ENCODE measurements around the gene NELL1. TPM values are rescaled to one million over a fixed set of nuclear protein-coding genes. Genes with fewer than 3 reads are reported as not detected.
A peak's percentile ranks its signal among the peaks of the same experiment; 100 is the strongest.

Gene NELL1
- total RNA-seq, 1 donor from 2014 or later = not detected

DNA sequence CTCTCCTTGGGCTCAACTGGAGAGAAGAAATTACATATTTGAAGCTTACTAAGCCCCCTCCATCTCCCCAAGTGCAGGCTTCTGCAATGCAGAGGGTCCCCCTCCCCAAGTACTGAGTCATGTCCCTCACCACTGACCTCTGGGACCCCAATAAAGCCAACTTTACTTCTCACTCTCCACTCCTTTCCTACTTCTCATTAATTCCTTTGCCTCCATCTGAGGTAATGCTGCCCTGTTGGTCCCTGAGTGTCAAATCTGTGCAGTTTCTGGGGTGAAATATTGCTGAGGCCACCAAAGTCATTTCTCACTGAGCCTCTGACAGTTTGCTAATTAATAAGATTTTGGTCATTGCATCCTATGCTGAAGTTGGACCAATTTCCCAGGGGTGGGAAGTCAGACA, 101.6 kb downstream of the NELL1 start:
- Histone ChIP-seq H3K27ac (no peak overlapping the region), H3F3A (ENCODE audit: low read depth) (no peaks in the 10 kb centered on the region), H3K9ac (no peak overlapping the region), H3K79me2 (ENCODE audit: low read depth) (no peaks in the 10 kb centered on the region), H3K36me3 (no peaks in the 10 kb centered on the region), H3K9me3 (ENCODE audit: low read depth) (no peaks in the 10 kb centered on the region), H3K4me1 (no peaks in the 10 kb centered on the region), H3K4me2 (no peak overlapping the region), H4K20me1 (ENCODE audit: low read depth) (no peaks in the 10 kb centered on the region), H3K4me3 (no peak overlapping the region), H2AFZ (replicated peaks) (no peak overlapping the region), H3K27me3 (no peaks in the 10 kb centered on the region)
- Mint-ChIP-seq H3K27ac (no peak overlapping the region), H3K9me3 (peaks cover 2% of the 10 kb centered on the region), H3K27me3 (ENCODE audit: insufficient read depth, low read depth) (peaks cover 6% of the 10 kb centered on the region), H3K4me3 (no peak overlapping the region), H3K36me3 (no peaks in the 10 kb centered on the region), H3K4me1 (peaks cover 30% of the 10 kb centered on the region)
- TF ChIP-seq, protein P1, sequence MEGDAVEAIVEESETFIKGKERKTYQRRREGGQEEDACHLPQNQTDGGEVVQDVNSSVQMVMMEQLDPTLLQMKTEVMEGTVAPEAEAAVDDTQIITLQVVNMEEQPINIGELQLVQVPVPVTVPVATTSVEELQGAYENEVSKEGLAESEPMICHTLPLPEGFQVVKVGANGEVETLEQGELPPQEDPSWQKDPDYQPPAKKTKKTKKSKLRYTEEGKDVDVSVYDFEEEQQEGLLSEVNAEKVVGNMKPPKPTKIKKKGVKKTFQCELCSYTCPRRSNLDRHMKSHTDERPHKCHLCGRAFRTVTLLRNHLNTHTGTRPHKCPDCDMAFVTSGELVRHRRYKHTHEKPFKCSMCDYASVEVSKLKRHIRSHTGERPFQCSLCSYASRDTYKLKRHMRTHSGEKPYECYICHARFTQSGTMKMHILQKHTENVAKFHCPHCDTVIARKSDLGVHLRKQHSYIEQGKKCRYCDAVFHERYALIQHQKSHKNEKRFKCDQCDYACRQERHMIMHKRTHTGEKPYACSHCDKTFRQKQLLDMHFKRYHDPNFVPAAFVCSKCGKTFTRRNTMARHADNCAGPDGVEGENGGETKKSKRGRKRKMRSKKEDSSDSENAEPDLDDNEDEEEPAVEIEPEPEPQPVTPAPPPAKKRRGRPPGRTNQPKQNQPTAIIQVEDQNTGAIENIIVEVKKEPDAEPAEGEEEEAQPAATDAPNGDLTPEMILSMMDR (IDR thresholded peaks at IDR 0.05) = no peak
- TF ChIP-seq EZH2phosphoT487 (IDR thresholded peaks at IDR 0.05) = no peak
- TF ChIP-seq EZH2 (IDR thresholded peaks at IDR 0.05) = no peak
- DNase-seq (ENCODE audit: low spot score) = no peak

DNA sequence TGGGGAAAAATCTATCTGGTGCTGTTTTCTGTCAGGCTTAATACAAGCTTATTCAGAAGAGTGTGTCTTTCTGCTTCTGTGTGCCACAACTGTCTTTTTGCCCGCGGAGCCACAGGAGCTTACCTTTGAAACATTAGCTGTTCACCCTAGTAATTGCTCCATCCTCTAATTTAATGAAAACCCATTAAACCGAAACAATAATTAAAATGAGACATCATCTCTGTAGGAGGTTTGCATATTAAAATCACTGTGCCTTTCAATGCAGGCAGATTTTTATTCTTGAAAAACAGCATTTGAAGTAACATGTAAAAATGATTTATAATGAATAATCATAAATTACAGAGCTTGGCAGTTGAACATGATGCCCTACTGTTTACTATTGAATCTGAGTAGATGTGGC, 102.3 kb downstream of the NELL1 start:
- Histone ChIP-seq H3F3A (ENCODE audit: low read depth) (no peaks in the 10 kb centered on the region), H3K27me3 (no peaks in the 10 kb centered on the region), H3K36me3 (no peaks in the 10 kb centered on the region), H2AFZ (replicated peaks) (no peak overlapping the region), H3K4me1 (no peaks in the 10 kb centered on the region), H3K27ac (no peak overlapping the region), H4K20me1 (ENCODE audit: low read depth) (no peaks in the 10 kb centered on the region), H3K4me3 (no peak overlapping the region), H3K9ac (no peak overlapping the region), H3K79me2 (ENCODE audit: low read depth) (no peaks in the 10 kb centered on the region), H3K4me2 (no peak overlapping the region), H3K9me3 (ENCODE audit: low read depth) (no peaks in the 10 kb centered on the region)
- Mint-ChIP-seq H3K27me3 (ENCODE audit: insufficient read depth, low read depth) (peaks cover 6% of the 10 kb centered on the region), H3K27ac (no peak overlapping the region), H3K4me1 (peaks cover 30% of the 10 kb centered on the region), H3K36me3 (no peaks in the 10 kb centered on the region), H3K9me3 (no peaks in the 10 kb centered on the region), H3K4me3 (no peak overlapping the region)
- TF ChIP-seq, protein P1 (IDR thresholded peaks at IDR 0.05) = no peak
- TF ChIP-seq EZH2phosphoT487 (IDR thresholded peaks at IDR 0.05) = no peak
- no peak for DNase-seq (ENCODE audit: low spot score)

- Histone ChIP-seq H3K27me3 (no peaks in the 10 kb centered on the region), H3K36me3 (no peaks in the 10 kb centered on the region), H3K79me2 (ENCODE audit: low read depth) (no peaks in the 10 kb centered on the region), H4K20me1 (ENCODE audit: low read depth) (no peaks in the 10 kb centered on the region), H3F3A (ENCODE audit: low read depth) (no peaks in the 10 kb centered on the region), H3K27ac (no peak overlapping the region), H3K9me3 (ENCODE audit: low read depth) (no peaks in the 10 kb centered on the region), H3K9ac (no peak overlapping the region), H3K4me1 (no peaks in the 10 kb centered on the region), H3K4me2 (no peak overlapping the region), H2AFZ (replicated peaks) (no peak overlapping the region), H3K4me3 (no peak overlapping the region)
- H3K27ac Mint-ChIP-seq = peak overlapping the region; percentile 24
- no peak for DNase-seq (ENCODE audit: low spot score)
- H3K4me1 Mint-ChIP-seq = peaks cover 14% of the 10 kb centered on the region
- H3K36me3 Mint-ChIP-seq = no peaks in the 10 kb centered on the region
- no peaks in the 10 kb centered on the region for H3K9me3 Mint-ChIP-seq
- H3K27me3 Mint-ChIP-seq (ENCODE audit: insufficient read depth, low read depth) = peaks cover 6% of the 10 kb centered on the region
- no peak overlapping the region for H3K4me3 Mint-ChIP-seq
- TF ChIP-seq EZH2phosphoT487 (IDR thresholded peaks at IDR 0.05) = no peak
- TF ChIP-seq EZH2 (IDR thresholded peaks at IDR 0.05) = no peak
- TF ChIP-seq, protein P1 (IDR thresholded peaks at IDR 0.05) = no peak
Observed at GRCh38 chr11:20775331-20775730, 105.9 kb downstream of the NELL1 start.

Data from neural progenitor cell (in vitro differentiated cells).